MCF 10A (cell line): ENCODE data around the gene CAMK2N1. TPM values are rescaled to one million over a fixed set of nuclear protein-coding genes. Genes with fewer than 3 reads are reported as not detected.

ENCODE experiments used
- Bru-seq: library from RNA; stranded (reverse); fragments of 400-500 nt; gene quantifications from one replicate; lab custom pipeline; 2021; lab: Mats Ljungman, UMichigan
- BruChase-seq, 2 experiments: library from RNA; stranded (reverse); fragments of 400-500 nt; gene quantifications; one replicate each; lab custom pipeline; 2021; lab: Mats Ljungman, UMichigan
- BruUV-seq: library from RNA; stranded (reverse); fragments of 400-500 nt; replicated peaks from 2 replicates; lab custom pipeline; 2021; lab: Mats Ljungman, UMichigan
- CTCF ChIA-PET: fragments of 300-600 bp; sonication (Branson Sonifier 250); formaldehyde crosslinking; extraction: SDS; loops from one replicate; lab custom pipeline; 2021; ENCODE audit warnings: antibody characterized with exemption, inconsistent platforms; lab: Yijun Ruan, JAX
- POLR2A ChIA-PET: fragments of 300-600, 350-650 bp; sonication (Branson Sonifier 250); formaldehyde crosslinking; extraction: SDS; loops from one replicate; lab custom pipeline; 2020; ENCODE audit warnings: antibody characterized with exemption, inconsistent platforms; lab: Yijun Ruan, JAX
- DNase-seq: peaks from one replicate; pipeline ENCODE4 v3.0.0-alpha.2; 2018; ENCODE audit not compliant: unreplicated experiment
- H3K27ac Mint-ChIP-seq: one replicate; pipeline ENCODE4 v1.8.0; 2022; ENCODE audit warnings: mild to moderate bottlenecking, low read depth, mixed read lengths; ENCODE audit not compliant: unreplicated experiment
- H3K27me3 Mint-ChIP-seq: one replicate; pipeline ENCODE4 v1.8.0; 2022; ENCODE audit warnings: mixed read lengths; ENCODE audit not compliant: insufficient read depth, unreplicated experiment
- H3K36me3 Mint-ChIP-seq: one replicate; pipeline ENCODE4 v1.8.0; 2022; ENCODE audit warnings: mild to moderate bottlenecking, moderate library complexity, mixed read lengths; ENCODE audit not compliant: insufficient read depth, unreplicated experiment
- H3K4me1 Mint-ChIP-seq: one replicate; pipeline ENCODE4 v1.8.0; 2022; ENCODE audit warnings: mixed read lengths; ENCODE audit not compliant: insufficient read depth, unreplicated experiment
- H3K4me3 Mint-ChIP-seq: one replicate; pipeline ENCODE4 v1.8.0; 2022; ENCODE audit warnings: mild to moderate bottlenecking, moderate library complexity, mixed read lengths; ENCODE audit not compliant: unreplicated experiment
- H3K9me3 Mint-ChIP-seq: one replicate; pipeline ENCODE4 v1.8.0; 2022; ENCODE audit warnings: mixed read lengths; ENCODE audit not compliant: unreplicated experiment
- intact Hi-C: fragments of 100-400 bp; cut with micrococcal nuclease; formaldehyde crosslinking; loops from 2 replicates; pipeline ENCODE4 v1.14.1; 2022
- long read RNA-seq: library from polyadenylated mRNA; stranded (forward); transcript quantifications from one replicate; pipeline ENCODE4 v2.0.0, GENCODE V29; 2022
- total RNA-seq: library from RNA; stranded (reverse); gene quantifications from 2 replicates; pipeline ENCODE4 v1.2.3, GENCODE V29; 2022
- TF ChIP-seq, protein P1 (sequence below): fragments of 200-600 bp; IDR thresholded peaks from one replicate; pipeline ENCODE4 v1.8.0; 2022; ENCODE audit warnings: antibody characterized with exemption, mild to moderate bottlenecking; ENCODE audit not compliant: unreplicated experiment

The CAMK2N1 gene
- total RNA-seq = 4.9 and 9.7 TPM in 2 replicates
- percentile 59 among the genes with signal in this experiment for Bru-seq, nascent RNA
- BruChase-seq, experiment 1, labeled RNA remaining after a 6-hour chase = percentile 86 among the genes with signal in this experiment
- percentile 69 among the genes with signal in this experiment for BruChase-seq, experiment 2, labeled RNA remaining after a 2-hour chase
- long read RNA-seq, partial matches to known transcripts = 0 of 3 reads
- long read RNA-seq, other reads (novel, unspliced or antisense) = 0 of 3 reads

DNA sequence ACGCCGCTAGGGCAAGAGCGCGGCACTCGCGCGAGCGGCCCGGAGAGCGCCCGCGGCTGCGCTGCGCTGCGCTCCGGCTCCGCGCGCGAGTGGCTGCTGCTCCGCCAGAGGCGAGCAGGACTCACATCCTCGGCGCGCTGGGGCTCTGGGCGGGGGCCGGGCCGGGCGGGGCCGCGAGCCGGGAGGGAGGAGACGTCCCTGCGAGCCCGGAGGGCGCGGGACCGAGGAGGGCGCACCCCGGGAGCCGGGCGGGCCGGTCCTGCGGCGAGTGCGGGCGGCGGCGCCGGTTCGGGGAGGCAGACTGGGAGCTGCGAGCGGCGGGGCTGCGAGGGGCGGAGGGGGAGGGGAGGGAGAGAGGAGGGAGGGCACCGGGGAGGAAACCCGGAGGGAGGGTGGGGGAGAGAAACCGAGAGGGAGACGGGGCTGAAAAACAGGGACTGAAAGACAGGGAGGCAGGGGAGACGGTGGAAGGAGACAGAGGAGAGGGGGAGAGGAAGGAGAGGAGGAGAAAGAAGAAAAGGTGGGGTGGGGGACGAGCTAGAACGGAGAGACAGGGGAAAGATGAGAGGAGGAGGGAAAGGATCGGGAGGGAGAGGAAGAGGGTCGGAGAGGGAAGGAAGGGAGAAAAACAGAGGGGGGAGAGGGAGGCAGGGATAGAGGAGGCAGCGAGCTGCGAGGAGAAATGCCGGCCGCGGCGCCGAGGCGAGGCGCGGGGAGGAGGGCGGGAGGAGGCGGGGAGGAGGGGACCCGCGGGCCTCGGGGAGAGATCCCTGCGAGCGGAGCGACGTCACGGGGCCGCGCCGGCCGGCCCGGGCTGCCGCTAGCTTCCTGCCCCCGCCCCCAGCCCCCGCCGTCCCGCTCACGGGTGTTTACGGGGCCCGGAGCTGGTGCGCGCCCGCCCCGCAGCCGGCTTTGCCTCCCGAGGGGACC is at the start of gene CAMK2N1:
Gene CAMK2N1, minus strand, starts transcription at position 684 of the 930 bp plus-strand sequence. CDS start 831 bp downstream, outside the sequence.
- ChIA-PET CTCF (interaction anchor here (0.6 to 1.7 kb wide), 4 partner anchors 8 to 339 kb away, joined by 3 to 11 read pairs (median 4); no protein-coding TSS in a partner anchor), POLR2A (interaction anchor here (0.7 to 1.8 kb wide), 3 partner anchors 22 to 273 kb away, joined by 3 to 6 read pairs (median 5); partner anchors contain the start of genes MUL1 and PINK1)
- H3K4me3 Mint-ChIP-seq = peak within 1 kb of the TSS; percentile 89
- H3K27me3 Mint-ChIP-seq = no peaks in the 10 kb centered on the region
- H3K27ac Mint-ChIP-seq = no peak within 1 kb of the TSS
- peak; percentile 22 for DNase-seq
- no TSS peak for BruUV-seq
- TF ChIP-seq, protein P1, sequence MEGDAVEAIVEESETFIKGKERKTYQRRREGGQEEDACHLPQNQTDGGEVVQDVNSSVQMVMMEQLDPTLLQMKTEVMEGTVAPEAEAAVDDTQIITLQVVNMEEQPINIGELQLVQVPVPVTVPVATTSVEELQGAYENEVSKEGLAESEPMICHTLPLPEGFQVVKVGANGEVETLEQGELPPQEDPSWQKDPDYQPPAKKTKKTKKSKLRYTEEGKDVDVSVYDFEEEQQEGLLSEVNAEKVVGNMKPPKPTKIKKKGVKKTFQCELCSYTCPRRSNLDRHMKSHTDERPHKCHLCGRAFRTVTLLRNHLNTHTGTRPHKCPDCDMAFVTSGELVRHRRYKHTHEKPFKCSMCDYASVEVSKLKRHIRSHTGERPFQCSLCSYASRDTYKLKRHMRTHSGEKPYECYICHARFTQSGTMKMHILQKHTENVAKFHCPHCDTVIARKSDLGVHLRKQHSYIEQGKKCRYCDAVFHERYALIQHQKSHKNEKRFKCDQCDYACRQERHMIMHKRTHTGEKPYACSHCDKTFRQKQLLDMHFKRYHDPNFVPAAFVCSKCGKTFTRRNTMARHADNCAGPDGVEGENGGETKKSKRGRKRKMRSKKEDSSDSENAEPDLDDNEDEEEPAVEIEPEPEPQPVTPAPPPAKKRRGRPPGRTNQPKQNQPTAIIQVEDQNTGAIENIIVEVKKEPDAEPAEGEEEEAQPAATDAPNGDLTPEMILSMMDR = no peak
- peaks cover 27% of the 10 kb centered on the region for H3K4me1 Mint-ChIP-seq
- H3K36me3 Mint-ChIP-seq = no peaks in the 10 kb centered on the region
- intact Hi-C loops = no loop called here
- H3K9me3 Mint-ChIP-seq = no peaks in the 10 kb centered on the region

DNA sequence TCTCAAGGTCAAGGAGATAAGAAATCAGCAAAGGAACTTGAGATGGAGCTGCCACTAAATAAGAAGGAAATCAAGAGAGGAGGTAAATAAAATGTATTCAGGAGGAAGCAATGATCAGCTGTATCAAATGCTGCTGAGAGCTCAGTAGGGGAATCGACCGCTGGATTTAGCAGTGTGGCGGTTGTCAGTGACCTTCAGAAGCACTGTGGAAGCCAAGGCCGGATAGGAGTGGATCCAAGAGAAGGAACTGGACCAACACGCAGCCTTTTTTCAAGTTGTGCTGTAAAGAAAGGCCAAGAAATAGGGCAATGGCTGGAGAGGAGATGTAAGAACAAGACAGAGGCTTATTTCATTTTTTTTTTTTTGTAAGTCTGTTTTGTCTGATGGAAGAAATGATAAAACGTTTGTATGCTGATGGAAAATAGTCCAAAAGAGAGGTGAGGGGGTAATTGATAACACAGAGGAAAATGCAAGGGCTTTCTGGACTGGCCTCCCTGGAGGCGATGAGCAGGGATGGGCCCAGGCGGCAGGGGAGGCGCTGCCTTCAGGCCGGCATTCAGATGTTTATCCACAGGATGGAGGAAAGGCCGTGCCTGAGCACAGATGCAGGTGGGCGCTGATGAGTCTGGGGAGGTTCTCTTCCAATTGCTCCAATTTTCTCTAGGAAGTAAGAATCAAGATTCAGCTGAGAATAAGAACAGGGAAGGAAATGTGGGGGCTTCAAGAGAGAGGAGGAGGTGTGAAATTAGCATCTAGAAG is 48.8 kb upstream of the CAMK2N1 start:
- H3K27me3 Mint-ChIP-seq = peaks cover 60% of the 10 kb centered on the region
- no peak overlapping the region for H3K27ac Mint-ChIP-seq
- no peak overlapping the region for H3K4me3 Mint-ChIP-seq
- ChIA-PET CTCF (interaction anchor here (0.6 to 2.0 kb wide), 6 partner anchors 8 to 383 kb away, joined by 3 to 8 read pairs (median 3); no protein-coding TSS in a partner anchor), POLR2A (no interaction called here)
- H3K9me3 Mint-ChIP-seq = no peaks in the 10 kb centered on the region
- intact Hi-C loops = no loop called here
- BruUV-seq = no TSS peak
- H3K4me1 Mint-ChIP-seq = no peaks in the 10 kb centered on the region
- no peaks in the 10 kb centered on the region for H3K36me3 Mint-ChIP-seq
- TF ChIP-seq, protein P1 = no peak
- no peak for DNase-seq

DNA sequence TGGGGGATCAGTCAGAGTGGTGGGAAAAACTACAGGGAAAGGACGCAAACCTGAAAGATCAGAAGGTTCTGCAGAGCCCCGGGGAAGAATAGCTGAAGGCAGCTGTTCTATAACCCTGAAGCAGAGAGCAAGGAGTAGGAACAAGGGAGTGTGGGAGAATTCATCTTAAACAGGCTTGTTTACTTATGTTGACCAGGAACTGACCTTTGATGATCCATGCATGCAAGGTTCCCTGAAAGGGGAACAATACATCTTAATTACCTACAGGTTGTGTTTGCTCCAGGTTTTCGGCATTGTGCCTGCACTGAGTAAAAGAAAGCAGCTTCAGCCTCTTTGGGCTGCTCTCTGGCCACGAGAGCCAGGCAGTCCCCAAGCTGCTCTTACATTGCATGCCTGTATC is 47.6 kb upstream of the CAMK2N1 start:
- no peak for DNase-seq
- intact Hi-C loops = no loop called here
- CTCF ChIA-PET = interaction anchor here (1.5 to 2.0 kb wide), 2 partner anchors 10 to 42 kb away, joined by 4 to 8 read pairs; no protein-coding TSS in a partner anchor
- Mint-ChIP-seq H3K4me1 (no peaks in the 10 kb centered on the region), H3K4me3 (no peak overlapping the region), H3K36me3 (no peaks in the 10 kb centered on the region), H3K9me3 (no peaks in the 10 kb centered on the region), H3K27me3 (peaks cover 66% of the 10 kb centered on the region), H3K27ac (no peak overlapping the region)
- BruUV-seq = no TSS peak
- POLR2A ChIA-PET = no interaction called here
- TF ChIP-seq, protein P1 = no peak
